A549 (cell line): ENCODE results near the gene KLF6.

Experiments used
- CBX2 ChIP-seq: fragments of 200-600 bp; sonication (generic); IDR thresholded peaks from 2 replicates; pipeline ENCODE4 v1.6.1; 2016; ENCODE audit warnings: low read depth, mild to moderate bottlenecking, borderline replicate concordance
- CEBPB ChIP-seq, 2 experiments: fragments of >200 bp in 1 of 2; sonication (Bioruptor Twin) in 1 of 2; formaldehyde crosslinking in 1 of 2; IDR thresholded peaks; 2 replicates each; pipeline ENCODE4 v1.6.1; 2012 to 2016
- CHD2 ChIP-seq: fragments of 150-350 bp; IDR thresholded peaks from 2 replicates; pipeline ENCODE4 v1.6.1; 2014; ENCODE audit warnings: low read length; ENCODE audit not compliant: partially characterized antibody
- EHMT2 ChIP-seq: fragments of 200-600 bp; sonication (generic); IDR thresholded peaks from 2 replicates; pipeline ENCODE4 v1.6.1; 2016; ENCODE audit warnings: antibody characterized with exemption, low read depth, mild to moderate bottlenecking, moderate library complexity
- EP300 ChIP-seq, 2 experiments: fragments of >200 bp; sonication (Bioruptor Twin); formaldehyde crosslinking; IDR thresholded peaks; 2 replicates in 1 of 2; 3 replicates in 1 of 2; pipeline ENCODE4 v1.6.1; 2016 to 2017
- JUN ChIP-seq, 2 experiments: fragments of >200 bp; sonication (Bioruptor Twin); formaldehyde crosslinking; IDR thresholded peaks; 2 replicates in 1 of 2; 3 replicates in 1 of 2; pipeline ENCODE4 v1.6.1; 2016 to 2017
- MAX ChIP-seq: IDR thresholded peaks from 2 replicates; pipeline ENCODE4 v1.6.1; 2012
- MYC ChIP-seq: IDR thresholded peaks from 2 replicates; pipeline ENCODE4 v1.6.1; 2012; ENCODE audit warnings: mild to moderate bottlenecking, inconsistent platforms, low read length, improper control_type of control experiment, borderline replicate concordance
- POLR2A ChIP-seq: IDR thresholded peaks from 2 replicates; pipeline ENCODE4 v1.6.1; 2012; ENCODE audit warnings: mild to moderate bottlenecking, low read length
- RCOR1 ChIP-seq: fragments of 150-350 bp; IDR thresholded peaks from 2 replicates; pipeline ENCODE4 v1.6.1; 2014; ENCODE audit warnings: antibody characterized with exemption, low read length, low read depth
- TF ChIP-seq, protein P1 (sequence below): fragments of >200 bp; sonication (Bioruptor Twin); formaldehyde crosslinking; IDR thresholded peaks from 3 replicates; pipeline ENCODE4 v1.5.1; 2016
- TF ChIP-seq, protein P2 (sequence below): fragments of 450-650 bp; IDR thresholded peaks from 2 replicates; pipeline ENCODE4 v1.6.1; 2014; ENCODE audit warnings: antibody characterized with exemption
- TF ChIP-seq, protein P3 (sequence below): fragments of 150-350 bp; IDR thresholded peaks from 2 replicates; pipeline ENCODE4 v1.6.1; 2014; ENCODE audit warnings: low read depth, mild to moderate bottlenecking, low read length

DNA sequence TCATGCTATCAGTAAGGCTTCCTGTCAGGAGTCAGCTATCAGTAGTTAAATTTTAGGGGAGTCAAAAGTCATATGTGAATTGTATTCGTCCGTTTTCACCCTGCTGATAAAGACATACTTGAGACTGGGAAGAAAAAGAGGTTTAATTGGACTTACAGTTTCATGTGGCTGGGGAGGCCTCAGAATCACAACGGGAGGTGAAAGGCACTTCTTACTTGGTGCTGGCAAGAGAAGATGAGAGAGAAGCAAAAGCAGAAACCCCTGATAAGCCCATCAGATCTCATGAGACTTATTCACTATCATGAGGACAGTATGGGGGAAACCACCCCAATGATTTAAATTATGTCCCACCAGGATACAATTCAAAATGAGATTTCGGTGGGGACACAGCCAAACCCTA is 47.1 kb downstream of the KLF6 start:
- TF ChIP-seq CEBPB (IDR thresholded peaks at IDR 0.05) (no peak), MYC (no peak), MAX (no peak), RCOR1 (no peak), CBX2 (no peak), EP300 (IDR thresholded peaks at IDR 0.05) (no peak), POLR2A (no peak), CHD2 (no peak), JUN (IDR thresholded peaks at IDR 0.05) (no peak), EHMT2 (no peak)
- TF ChIP-seq, protein P1, sequence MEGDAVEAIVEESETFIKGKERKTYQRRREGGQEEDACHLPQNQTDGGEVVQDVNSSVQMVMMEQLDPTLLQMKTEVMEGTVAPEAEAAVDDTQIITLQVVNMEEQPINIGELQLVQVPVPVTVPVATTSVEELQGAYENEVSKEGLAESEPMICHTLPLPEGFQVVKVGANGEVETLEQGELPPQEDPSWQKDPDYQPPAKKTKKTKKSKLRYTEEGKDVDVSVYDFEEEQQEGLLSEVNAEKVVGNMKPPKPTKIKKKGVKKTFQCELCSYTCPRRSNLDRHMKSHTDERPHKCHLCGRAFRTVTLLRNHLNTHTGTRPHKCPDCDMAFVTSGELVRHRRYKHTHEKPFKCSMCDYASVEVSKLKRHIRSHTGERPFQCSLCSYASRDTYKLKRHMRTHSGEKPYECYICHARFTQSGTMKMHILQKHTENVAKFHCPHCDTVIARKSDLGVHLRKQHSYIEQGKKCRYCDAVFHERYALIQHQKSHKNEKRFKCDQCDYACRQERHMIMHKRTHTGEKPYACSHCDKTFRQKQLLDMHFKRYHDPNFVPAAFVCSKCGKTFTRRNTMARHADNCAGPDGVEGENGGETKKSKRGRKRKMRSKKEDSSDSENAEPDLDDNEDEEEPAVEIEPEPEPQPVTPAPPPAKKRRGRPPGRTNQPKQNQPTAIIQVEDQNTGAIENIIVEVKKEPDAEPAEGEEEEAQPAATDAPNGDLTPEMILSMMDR: no peak
- TF ChIP-seq, protein P2, sequence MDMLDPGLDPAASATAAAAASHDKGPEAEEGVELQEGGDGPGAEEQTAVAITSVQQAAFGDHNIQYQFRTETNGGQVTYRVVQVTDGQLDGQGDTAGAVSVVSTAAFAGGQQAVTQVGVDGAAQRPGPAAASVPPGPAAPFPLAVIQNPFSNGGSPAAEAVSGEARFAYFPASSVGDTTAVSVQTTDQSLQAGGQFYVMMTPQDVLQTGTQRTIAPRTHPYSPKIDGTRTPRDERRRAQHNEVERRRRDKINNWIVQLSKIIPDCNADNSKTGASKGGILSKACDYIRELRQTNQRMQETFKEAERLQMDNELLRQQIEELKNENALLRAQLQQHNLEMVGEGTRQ: no peak
- TF ChIP-seq, protein P3, sequence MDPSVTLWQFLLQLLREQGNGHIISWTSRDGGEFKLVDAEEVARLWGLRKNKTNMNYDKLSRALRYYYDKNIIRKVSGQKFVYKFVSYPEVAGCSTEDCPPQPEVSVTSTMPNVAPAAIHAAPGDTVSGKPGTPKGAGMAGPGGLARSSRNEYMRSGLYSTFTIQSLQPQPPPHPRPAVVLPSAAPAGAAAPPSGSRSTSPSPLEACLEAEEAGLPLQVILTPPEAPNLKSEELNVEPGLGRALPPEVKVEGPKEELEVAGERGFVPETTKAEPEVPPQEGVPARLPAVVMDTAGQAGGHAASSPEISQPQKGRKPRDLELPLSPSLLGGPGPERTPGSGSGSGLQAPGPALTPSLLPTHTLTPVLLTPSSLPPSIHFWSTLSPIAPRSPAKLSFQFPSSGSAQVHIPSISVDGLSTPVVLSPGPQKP: no peak
